SHP77 treated with DMSO at 0.1 percent for 48 hours (cell line): ENCODE measurements around the gene MMD.
"Not testable (repeated sequence)": the region's sequence is repeated elsewhere in the genome, so short reads cannot be mapped to it uniquely, and the experiment has no call there.

Experiments
- DNase-seq: peaks from one replicate; lab custom pipeline; 2025; lab: John Stamatoyannopoulos, UW

The MMD gene, protein sequence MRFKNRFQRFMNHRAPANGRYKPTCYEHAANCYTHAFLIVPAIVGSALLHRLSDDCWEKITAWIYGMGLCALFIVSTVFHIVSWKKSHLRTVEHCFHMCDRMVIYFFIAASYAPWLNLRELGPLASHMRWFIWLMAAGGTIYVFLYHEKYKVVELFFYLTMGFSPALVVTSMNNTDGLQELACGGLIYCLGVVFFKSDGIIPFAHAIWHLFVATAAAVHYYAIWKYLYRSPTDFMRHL

DNA sequence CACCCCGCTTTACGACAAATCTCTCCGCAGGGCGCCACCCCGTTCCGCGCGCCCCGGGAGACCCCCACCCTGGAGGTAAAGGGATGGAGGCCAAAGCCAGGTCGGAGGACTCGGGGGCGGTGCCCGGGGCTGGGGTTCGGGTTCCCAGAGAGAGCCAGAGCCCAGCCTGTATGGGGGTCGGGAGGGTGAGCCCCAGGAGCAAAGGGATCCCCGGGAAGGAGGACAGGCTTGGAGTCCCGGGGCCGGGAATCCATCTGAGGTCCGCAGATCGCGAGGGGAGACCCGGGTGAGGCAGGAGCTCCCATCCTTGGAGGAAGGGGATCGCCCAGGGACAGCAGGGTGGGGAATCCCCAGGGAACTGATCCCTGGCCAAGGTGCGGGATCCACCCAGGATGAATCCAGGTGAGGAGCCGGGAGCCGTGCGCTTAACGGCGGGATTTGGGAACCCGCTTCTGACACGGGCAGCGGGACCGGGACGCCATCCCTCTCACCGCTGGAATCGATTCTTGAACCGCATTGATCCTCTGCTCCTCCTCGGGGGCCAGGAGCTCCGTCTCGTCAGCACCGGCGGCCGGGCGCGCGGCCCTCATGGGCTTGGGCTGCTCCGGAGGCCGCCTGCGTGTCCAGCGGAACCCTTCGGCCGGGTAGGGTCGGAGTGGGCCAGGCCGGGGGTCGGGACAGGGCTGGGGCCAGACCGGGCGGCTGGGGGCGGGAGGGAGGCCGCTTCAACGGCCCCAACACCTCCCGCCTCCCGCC is at the start of gene MMD:
TSS of gene MMD (minus strand) at position 657 of the 756 bp plus-strand sequence. CDS start at position 517, 140 bp downstream.
- no peak for DNase-seq

DNA sequence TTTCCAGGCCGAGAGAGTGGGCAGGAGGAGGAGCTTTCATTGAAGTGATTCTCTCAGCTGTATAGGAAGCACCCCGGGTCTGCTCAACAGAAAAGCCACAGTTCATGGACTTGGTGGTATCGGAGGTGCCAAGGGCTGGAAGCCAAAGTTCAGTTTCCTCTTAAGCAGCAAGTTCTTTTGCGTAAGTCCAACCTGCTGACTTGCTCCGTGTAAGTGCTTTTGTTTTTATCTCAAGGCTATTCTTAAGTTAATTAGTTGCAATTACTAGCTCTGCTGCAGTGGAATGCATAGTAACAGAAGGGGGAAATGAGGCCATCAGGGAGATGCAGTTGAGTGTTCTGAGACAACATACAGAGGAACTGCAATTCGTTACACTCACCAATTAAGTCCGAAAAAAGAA is 45.0 kb upstream of the MMD start:
- no peak for DNase-seq

DNA sequence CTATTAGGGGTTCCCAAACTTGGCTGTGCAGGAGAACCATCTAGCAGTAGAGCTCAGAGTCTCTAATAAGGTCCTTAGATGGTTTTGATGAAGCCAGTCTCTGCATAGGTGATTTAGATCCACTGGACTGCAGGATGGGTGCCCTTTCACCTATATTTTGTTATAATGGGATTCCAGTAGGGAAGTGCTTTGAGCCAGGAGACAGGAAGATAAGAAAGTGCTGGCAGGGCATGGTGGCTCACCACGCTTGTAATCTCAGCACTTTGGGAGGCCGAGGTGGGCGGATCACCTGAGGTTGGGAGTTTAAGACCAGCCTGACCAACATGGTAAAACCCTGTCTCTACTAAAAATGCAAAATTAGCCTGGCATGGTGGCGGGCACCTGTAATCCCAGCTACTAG is 44.1 kb upstream of the MMD start:
- not testable (repeated sequence) for DNase-seq

DNA sequence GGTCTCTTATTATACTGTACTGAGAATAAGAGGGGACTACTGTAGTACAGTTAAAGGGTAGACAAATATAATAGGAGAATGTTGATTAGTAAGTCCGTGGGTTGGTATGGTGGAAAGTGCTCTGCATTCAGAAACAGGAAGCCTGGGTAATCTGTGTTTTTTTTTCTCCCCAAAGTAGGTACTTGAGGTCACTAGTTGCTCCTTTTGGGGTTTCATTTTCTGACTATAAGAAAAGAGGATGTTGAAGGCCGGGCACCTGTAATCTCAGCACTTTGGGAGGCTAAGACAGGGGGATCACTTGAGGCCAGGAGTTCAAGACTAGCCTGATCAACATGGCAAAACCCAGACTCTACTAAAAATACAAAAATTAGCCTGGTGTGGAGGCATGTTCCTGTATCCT is 42.0 kb upstream of the MMD start:
- DNase-seq = no peak

DNA sequence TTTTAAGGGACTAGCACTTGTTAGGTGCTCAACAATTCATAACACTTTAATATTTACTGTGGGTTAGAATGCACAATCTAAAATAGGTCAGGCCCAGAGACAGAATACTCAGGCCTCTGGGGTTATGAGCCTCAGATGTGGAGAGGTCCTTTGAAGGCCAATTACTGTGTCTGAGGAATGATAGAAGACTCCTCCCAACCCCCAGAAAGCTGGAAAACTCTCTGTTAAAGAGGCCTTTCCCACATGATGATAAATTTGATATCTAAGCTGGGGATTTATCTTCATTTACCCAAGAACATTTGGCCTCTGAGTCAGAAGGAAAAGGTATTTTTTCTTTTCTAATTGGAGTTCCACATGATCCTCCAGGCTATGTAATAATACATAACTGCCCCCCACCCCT is 41.1 kb upstream of the MMD start:
- DNase-seq = no peak

DNA sequence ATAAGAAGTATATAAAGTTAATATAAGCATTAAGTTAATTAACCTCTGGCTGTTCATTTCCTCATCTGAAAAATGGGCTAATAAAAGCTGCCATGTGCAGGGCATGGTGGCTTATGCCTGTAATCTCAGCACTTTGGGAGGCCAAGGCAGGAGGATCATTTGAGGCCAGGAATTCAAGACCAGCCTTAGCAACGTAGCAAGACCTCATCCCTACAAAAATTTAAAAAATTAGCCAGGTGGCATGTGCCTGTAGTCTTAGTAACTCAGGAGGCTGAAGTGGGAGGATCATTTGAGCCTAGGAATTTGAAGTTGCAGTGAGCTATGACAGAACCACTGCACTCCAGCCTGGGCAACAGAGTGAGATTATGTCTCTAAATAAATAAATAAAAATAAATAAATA is 40.6 kb upstream of the MMD start:
- no peak for DNase-seq

DNA sequence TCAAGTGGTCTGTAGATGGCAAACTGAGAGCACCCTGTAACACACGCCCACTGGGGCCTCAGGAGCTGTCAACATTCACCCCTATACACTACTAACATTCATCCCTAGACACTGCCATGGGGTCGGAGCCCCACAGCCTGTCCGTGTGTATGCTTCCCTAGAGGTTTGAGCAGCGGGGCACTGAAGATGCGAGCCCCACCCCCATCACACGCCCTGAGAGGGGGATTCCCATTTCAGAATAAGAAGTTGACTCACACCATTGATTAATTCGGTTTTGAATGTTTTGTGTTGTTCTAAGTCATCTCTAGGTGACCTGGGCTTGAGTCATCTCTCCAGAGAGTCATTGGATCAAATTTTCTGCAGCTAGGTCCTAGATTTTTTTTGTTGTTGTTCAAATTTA is 37.3 kb upstream of the MMD start:
- DNase-seq = no peak

DNA sequence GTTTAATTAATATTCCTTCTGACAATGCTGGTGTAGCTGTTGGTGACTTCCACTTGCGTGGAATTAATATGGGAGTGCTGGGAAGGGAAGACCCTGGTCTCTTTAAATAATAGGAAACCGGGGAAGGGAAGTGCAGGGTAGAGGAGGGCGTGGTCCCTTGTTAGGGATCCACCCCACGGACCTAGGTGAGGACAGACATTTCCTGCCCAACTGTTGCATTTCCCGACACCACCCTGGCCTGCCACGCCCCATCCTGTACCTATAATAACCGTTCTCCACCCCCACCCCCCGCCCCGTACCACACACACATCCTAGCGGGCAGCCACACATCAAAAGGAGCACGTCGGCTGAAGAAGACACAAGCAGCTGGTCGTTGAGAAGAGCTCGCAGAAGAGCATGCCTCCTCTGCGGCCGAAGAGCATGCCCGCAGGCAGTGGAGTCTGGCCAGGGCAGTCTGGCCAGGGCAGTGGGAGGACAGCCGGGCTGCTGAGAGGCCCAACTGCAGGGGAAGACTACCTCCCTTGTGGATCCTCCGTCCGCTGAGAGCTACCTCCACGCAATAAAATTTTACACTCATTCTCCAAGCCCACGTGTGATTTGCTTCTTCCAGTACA is 36.8 kb upstream of the MMD start:
- no peak for DNase-seq

DNA sequence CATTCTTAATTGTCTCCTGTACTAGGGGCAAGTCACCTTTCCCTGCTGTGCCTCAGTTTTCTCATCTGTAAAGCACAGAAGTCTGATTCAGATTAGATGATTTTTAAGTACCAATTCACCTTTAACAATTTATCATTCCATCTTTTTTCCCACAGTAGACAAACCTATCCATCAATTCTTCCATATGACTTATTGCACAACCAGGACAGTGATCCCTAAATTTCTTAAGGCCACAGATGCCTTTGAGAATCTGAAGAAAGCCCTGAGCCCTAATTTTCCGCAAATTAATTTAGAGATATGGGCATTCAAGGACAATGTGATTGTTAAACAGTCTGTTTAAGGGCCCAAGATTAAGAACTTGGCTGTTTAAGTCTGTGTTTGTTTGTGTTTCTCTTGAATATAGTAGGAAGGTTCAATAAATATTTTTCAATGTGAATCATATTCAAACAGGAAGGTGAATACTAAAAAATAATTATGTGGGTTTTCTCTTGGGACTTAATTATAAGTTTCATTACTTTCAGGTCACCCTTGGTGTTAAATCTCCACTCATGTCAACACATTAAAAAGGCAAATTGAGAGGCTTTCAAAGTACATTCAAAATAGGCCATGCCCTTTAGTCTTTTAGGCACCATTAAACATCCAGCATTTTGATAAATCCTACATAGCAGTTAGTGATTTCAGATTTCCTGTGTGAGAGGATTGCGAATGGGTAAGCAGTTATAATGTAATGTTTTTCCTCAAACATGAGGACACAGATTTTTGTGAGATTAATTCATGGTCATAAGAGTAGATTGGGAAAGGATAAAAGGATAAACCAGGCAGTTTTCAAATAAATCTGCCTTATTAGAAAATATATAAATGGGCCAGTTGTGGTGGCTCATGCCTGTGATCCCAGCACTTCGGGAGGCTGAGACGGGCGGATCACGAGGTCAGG is 34.9 kb upstream of the MMD start:
- DNase-seq = no peak

DNA sequence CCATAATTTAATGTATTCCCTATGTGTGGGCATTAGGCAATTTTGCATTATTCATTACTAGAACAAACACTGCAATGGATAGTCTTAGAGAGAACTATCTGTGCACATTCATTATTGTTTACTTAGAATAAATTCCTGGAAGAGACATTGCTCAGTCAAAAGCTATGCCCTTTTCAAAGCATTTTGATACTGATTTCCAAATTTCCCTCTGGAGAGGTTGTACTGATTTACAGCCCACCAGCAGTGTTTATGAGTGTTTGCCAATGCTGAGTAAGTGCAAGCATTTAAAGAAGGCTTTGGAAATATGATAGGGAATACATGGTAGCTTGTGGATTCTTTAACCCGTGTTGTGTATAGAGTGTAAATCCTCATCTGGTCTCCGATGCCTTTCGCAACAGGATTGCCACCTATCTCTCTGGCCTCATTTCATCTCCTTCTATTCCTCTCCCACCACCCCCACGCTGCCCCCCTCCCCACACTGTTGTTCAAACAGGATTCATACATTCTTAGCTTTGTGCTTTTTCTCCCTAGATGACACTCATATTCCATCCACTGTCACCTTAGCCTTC is 33.4 kb upstream of the MMD start:
- no peak for DNase-seq

DNA sequence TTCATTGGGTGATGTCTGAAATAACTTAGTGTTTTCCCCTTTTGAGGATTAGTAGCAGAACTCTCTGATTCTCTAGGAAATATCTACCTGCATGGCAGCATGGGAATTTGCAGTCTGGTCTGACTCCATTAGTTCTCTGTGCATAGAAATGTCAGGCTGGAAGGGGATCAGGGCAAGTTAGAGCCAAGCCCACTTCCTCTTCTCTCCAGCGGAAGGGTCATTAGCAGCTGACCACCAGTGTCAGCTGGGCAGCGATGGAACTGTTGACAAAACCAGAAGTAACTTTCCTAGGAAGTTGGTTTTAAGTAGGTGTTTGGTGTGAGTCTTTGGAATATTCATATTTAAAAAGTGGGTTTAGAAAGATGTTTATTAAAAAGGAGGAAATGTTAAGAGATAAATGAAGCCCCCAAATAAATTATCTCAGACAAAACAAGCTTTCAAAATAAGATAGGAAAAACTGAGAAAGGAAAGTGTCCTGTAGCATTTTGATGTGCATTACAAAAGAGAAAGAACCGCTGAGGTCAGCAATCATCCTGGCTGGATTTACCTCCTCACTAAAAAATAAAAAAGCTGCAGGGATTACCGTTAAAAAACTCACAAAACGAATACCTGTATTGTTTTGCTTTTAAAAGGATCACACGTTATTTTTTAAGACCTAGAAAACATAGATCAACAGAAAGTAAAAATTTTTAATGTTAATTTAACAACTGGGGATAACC is 32.4 kb upstream of the MMD start:
- no peak for DNase-seq

DNA sequence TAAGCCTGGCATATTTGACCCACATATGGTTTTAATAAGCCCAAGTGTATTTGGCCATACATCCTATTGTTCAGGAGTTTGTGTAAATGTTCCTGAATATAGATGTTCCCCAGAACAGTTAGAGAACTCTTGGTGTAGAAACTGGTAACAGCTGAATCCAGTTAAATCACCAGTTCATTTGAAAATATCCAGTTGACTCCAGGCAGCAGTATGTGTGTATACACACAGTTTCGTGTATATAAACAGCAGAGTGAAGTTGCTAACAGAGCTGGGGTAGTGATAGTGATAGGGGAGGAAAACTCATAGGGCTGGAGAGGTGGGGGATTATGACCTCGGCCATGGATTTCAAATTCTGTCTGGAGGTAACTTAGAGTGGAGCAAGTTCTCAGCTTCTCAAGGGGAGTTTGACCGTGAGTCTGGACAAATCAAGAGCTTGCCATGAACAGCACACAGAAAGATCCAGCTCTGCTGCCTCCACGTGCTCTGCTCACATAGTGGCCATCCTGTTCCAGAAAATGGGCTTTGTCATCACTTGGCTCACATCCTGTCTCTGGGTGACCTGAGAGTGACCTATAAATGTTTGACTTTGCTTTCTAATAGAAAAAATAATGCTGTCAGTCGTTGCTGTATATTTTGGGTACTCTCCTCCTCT is 30.6 kb upstream of the MMD start:
- no peak for DNase-seq

DNA sequence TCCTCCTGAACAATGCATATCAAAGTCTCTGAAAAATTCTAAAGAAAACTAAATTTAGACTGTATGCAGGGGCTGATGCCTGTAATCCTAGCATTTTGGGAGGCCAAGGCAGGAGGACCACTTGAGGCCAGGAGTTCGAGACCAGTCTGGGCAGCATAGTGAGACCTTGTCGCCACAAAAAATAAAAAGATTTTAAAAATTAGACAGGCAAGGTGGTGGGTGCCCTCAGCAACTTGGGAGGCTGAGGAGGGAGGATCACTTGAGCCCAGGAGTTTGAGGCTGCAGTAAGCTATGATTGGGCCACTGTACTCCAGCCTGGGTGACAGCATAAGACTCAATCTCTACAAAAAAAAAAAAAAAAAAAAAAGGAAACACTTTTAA is 30.1 kb upstream of the MMD start:
- DNase-seq = no peak

DNA sequence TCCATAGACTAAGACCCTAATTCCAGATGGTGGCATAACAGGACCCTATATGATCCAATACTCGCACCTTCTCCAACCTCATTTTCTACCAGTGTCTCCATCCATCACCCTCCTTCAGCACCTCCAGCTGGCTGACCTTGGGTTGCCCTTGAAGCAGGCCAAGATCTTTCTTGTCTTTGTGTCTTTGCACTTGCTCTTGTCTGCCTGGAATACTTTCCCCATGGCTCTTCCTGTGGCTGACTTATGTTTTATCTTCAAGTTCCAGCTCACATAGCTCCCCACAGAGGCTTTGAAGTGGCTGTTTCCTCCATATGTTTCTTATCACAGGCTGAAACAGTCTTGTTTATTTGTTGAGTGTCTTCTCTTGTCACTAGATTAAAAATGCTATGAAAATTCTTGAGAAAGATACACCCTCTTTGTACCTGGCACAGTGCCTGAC is 29.6 kb upstream of the MMD start:
- no peak for DNase-seq

DNA sequence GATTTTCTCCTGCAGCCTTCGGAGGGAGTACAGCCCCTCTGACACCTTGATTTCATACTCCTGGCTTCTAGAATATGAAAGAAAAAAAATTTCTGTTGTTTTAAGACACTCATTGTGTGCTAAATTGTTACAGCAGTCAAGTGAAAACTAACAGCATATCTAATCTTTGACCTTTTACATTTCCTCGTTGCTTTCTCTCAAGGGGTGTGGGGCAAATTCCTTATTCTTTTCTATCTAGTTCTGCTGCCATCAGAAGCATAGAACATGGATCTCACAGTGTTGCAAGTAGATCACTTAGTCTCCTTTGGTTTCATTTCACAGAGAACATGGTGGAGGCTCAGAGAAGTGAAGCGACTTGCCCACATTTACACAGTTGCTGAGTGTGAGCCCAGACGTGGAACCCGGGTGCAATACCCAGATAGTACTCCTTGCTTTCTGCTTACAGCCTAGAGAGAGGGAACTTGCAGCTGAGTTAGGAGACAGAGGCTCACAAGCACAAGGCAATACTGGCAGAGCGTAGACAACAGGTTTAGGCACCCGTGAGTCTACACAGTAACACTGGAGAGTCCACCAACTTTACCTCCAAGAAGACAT is 28.7 kb upstream of the MMD start:
- DNase-seq = no peak

DNA sequence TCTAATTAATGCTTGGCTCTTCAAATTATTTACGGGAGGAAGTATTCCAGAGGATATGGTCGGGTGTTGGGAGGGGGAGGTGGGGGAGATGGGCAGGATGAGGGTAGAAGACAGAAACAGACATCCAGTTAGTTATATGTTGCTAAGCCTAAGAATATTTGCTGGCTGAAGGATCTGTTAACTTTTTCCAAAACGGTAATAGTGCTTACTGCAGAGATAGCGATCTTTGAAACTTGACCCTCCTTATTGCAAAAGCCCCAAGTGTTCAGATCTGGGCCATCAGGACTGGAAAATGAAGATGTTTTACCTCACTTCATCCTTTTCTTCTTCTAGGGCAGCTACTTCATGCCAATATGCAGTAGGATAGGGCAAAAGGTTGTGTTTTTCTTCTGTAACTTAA is 27.0 kb upstream of the MMD start:
- DNase-seq = no peak

DNA sequence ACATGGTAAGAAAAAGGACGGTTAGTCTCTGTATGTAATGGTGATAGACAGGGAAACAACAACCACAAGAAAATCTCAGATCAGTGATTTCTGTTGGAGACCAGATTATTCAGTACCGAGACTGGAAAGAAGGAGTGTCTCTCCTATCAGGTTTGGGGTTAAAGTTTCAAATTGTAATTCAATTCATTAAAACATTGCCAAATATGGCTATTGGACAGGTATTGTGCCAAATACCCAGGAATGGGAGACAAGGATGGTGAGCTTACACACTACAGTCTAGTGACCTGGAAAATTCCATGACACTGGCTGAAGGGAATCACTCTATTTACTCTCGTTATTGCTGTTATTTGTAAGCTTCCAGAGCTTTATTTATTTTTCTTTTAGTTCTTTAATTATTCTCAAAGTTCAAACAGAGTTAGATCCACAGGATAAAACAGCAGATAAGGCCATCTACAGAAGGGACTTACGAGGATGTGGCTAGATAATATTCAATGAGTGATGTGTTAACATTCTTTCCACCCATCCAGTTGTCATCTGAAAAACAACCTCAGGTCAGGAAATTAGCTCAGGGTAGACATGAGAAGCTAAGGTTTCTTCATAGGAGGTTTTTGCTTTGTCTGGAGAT is 25.1 kb upstream of the MMD start:
- DNase-seq = no peak

DNA sequence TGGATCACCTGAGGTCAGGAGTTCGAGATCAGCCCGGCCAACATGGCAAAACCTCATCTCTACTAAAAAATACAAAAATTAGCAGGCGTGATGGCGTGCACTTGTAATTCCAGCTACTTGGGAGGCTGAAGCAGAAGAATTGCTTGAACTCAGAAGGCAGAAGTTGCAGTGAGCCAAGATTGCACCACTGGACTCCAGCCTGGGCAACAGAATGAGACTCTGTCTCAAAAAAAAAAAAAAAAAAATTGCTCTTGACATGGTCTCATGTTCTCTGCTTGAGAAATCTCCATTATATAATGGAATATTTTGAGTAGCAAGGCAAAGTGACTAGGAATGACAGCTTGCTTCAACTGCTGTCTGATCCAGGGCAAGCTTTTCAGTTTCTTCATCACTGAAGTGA is 24.4 kb upstream of the MMD start:
- not testable (repeated sequence) for DNase-seq

DNA sequence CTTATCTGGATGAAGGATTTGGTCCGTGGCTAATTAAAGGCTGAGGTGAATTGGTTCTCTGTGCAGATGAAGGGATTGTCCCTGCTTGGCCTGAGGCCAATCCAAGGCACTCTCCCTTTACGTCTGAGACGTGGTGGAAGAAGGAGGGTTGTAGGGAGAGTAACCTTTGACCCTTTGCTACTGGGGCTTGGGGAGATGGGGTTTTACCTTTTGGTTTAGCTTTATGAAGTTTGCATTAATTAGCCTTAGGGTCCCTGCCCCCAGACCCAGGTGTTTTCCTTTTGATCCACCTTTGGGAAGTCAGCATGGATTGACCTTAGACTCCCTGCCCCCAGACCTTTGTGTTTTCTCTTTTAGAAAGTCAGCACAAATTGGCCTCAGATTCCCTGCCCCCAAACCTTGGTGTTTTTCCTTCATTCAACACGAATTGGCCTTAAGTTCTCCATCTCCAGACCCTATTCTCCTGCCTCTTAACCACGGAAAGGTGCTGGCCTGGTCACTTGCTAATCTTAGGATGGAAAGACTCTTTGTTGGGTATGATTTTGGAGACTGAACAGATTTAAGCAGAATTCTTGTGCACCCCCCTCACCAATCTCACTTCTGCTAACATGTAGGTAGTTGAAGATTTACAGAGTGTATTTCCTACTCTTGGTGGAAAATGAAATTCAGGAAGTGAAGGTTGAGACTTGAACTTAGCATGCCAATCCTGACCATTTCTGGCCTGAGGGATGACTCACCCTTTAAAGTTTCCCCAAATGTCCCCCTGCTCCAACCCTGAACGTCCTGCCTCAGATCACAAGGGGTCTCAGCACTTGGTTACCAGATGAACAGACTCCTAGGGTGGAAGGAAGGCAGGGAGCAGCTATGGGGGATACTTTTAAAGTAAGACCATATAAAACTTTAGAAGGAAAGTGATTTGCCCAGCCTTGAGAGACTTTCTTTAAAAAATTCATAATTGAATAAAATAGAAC is 23.1 kb upstream of the MMD start:
- no peak for DNase-seq
